NCI-H2227 treated with DMSO at 0.1 percent for 48 hours (cell line): ENCODE results near the gene NKG7.
A peak's percentile ranks its signal among the peaks of the same experiment; 100 is the strongest.

ENCODE experiments used
- DNase-seq: peaks from one replicate; lab custom pipeline; 2025; lab: John Stamatoyannopoulos, UW

Gene NKG7

DNA sequence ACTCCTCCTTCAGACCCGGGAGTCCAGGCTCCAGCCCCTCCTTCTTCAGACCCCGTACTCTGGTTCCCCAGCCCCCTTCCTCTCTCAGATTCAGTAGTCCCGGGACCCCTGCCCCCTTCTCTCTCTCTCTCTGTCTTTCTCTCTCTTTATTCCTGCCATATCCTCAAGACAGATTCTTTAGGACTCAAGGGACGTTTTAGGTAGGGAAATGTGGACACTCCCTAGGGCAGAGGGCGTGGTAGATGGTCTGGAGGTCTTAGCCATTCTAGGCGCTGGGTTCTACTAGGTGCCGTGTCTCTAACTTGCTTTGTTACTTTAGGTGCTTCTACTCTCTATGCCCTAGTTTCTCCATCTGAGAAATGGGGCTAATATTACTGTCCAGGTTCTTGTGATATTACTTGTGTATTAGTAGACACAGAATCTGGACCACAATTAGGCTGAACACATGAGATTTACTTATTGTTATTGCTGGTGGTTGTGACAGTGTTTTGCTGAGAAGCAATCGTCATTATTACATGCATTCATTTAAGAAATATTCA, 18.7 kb upstream of the NKG7 start:
- DNase-seq = no peak

DNA sequence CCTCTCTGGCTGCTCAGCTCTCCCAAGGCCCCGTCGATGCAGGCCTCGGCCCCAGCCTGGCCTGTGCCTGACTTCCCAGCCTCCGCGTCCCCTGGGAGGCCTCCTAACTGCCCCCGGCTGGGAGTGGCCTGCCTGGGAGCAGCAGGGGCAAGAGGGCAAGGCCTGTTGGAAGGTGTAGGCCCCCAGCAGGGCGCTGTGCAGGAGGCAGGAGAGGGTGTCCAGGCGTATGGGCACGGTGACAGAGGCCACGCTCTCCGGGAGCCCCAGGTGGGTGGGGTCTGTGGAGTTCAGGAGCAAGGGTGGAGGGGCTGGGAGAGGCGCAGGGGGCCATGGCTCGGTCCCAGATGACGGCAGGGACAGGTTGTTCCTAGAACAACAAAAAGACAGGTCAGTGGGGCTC, 16.7 kb upstream of the NKG7 start:
- no peak for DNase-seq

DNA sequence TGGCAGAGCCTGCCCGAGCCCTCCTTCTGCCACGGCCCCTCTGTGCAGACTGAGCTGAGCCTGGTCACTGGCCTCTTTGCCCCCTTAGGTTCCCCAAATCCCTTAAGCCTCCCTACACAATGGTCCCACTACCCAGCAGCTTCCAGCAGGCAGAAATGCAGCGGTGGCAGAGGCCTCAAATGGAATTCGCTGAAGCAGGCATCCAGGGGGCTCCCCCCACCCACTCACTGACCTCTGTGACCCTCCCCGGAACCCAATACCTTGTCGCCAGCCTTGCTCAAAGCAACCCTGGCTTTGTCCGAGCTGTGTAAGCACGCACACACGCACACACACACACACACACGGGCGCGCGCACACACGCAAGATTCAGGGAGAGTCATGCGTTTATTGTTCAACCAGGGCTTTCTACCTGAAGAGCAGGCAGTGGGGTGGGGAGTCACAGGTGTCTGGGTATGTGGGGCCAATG, 15.5 kb upstream of the NKG7 start, which contains the start of gene LIM2:
Gene LIM2, minus strand, starts transcription at position 51 of the 466 bp plus-strand sequence. CDS start 531 bp downstream, outside the sequence.
- DNase-seq = no peak

DNA sequence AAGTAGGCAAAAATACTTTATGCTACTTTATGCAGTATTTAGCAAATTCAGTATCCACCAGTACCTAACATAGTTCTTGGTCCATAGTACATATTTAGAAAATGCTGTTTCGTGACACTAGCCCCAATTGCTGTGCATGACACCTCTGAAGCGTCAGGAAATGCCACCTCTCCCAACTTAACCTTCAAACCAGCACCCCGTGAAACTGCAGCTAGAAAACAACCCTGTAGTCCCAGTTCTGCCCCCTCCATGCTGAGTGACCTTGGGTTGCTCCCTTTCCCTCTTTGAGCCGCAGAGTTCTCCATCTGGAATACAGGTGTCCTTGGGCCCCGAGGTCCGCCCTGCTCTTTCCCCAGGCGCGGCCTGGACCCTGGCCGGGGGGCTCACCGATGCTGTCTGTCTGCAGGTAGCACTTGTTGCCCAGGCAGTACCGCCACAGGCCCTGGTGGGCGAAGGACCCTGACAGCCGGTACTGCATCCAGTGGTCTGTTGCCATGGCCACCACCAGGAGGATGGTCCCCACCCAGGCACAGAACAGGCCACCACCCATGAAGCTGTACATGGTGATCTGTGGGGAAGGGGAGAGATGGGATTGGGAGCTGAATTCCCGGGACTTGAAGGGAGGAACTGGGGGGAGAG, 14.5 kb upstream of the NKG7 start:
- DNase-seq = no peak

DNA sequence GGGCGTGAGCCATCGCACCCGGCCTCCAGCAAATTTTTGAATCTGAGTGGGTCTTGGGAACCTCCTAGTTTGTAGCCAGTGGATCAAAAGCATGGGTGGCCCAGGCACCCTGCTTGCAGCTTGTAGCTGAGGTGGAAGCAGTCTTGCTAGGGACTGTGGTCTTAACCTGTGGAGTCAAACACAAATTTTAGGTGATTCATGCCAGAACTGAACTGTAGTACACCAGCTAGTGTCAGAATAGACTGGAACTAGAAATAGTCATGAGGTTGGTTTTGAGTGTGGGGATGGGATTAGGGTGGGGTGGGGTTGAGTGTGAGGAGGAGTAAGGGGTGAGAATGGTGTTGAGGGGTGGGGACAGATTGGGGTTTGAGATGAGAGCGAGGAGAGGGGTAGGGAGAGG, 9.6 kb upstream of the NKG7 start:
- DNase-seq = no peak

DNA sequence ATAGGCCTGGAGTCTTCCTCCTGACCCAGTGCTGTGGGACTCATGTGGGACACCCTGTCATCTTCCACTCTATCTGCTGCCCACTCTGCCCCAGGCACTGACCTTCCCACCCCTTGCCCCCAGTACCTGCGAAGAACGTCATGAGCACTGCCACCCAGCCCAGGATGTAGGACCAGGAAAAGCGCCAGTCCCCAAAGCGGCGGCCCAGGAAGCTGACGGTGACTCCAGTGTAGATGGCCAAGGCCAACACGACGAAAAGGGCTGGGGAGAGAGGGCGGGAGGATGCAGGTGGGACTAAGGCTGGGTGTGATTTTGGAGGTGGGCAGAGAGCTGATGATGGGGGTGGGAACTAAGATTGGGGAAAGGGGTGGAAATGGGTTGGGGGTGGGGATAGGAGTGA, 7.9 kb upstream of the NKG7 start:
- no peak for DNase-seq

DNA sequence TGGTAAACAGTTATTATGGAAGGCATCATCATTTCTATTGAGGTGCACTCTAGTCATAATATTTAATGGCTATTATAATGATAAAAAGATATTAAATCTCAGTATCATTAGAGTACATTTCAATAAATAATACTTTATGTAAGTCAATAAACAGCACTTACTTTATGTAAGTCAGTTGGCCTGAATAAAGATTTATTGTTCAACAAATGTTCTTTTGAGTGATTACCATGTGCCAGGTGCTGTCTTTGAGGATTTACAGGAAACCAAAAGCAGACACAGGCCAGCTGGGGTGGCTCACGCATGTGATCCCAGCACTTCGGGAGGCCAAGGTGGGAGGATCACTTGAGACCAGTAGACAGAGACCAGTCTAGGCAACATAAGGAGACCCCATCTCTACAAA, 5.0 kb upstream of the NKG7 start:
- DNase-seq = no peak

DNA sequence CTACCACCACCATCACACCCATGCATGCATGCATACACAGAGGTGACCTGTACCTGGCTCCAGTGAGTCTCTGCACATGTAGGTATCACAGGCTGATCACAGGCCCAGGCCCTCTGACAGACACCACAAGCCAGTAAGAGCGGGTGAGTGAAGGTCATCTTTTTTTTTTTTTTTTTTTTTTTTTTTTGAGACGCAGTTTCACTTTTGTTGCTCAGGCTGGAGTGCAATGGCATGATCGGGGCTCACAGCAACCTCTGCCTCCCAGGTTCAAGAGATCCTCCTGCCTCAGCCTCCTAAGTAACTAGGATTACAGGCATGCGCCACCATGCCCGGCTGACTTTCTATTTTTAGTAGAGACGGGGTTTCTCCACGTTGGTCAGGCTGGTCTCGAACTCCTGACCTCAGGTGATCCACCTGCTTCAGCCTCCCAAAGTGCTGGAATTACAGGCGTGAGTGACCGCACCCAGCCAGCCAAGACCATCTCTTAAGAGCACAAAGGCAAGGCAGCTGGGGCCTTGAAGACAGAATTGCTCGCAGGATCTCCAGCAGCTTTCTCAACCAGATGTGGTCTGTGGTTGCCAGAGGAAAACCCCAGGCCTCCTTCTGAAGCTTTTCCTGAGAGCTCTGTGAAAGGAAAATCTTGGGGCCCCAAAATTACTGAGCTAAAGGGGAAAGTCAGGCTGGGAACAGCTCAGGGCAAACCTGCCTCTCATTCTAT, 3.2 kb upstream of the NKG7 start:
- no peak for DNase-seq

DNA sequence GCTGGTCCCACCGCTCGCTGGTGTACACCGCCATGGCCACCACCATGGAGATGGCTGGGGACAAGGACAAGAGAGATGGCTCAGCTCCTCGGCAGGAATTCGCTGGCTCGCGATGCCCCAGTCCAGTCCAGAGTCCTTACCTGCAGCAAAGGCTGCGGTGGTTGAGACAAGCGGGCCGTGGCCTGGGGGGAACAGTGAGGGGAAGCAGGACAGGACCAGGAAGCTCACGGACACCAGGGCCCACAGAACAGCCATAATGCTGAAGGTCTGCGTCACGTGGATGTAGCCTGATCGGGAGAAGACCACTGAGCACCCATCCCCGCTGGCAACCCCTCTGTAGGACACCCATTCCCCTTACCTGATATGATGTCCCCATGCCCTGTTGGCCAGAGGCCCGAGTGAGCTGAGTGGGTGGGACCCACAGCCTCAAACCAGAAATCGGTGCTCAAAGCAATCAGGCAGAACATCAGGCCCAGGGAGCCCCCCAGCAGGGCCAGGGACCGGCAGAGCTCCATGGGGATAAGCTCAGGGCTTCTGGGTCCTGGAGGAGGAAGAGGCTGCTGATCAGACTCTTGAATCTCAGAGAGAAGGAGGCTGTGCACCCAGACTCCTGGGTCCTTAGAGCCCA, 319 bp downstream of the NKG7 start:
- no peak for DNase-seq

DNA sequence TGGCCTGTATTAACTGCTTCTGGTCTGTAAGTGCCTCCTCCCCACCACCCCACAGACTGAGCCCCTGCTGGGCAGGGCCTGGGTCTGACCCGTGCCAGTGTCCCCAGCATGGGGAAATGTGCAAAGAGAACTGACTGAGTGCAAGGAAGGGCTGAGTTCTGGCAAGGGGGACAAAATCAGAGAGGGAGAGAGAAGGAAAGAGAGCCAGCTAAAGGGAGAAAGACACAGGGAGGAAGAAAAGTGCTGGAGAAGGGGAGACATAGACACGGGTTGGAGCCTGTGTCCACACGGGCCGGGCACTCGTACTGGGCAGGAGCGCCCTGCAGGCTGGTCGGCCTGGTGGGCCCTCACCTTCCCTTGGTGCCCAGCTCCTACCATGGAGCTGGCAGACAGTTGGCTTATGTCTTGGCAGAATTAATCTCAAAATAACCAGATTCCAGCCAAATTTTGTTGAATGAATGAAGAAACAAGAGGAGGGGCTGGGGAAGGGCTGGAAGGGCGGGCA, 1.2 kb downstream of the NKG7 start:
- DNase-seq = no peak

DNA sequence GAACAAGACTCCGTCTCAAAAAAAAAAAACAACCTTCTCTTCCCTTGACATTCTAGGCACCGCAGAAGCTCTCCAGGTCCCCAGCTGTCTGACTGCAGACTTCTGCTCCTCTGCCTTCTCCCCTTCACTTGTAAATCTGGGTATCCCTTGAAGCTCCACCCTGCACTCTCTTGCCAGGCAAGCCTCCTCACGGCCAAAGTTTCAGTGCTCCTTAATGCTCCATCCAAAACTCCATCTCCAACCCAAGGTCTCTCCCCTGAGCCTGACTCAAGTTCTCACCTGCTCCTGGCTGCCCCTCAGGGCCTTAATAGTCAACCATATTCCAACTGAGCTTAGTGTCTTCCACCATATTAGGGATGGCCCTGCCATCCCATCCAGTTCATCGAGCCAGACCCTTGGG, 2.2 kb downstream of the NKG7 start:
- no peak for DNase-seq

DNA sequence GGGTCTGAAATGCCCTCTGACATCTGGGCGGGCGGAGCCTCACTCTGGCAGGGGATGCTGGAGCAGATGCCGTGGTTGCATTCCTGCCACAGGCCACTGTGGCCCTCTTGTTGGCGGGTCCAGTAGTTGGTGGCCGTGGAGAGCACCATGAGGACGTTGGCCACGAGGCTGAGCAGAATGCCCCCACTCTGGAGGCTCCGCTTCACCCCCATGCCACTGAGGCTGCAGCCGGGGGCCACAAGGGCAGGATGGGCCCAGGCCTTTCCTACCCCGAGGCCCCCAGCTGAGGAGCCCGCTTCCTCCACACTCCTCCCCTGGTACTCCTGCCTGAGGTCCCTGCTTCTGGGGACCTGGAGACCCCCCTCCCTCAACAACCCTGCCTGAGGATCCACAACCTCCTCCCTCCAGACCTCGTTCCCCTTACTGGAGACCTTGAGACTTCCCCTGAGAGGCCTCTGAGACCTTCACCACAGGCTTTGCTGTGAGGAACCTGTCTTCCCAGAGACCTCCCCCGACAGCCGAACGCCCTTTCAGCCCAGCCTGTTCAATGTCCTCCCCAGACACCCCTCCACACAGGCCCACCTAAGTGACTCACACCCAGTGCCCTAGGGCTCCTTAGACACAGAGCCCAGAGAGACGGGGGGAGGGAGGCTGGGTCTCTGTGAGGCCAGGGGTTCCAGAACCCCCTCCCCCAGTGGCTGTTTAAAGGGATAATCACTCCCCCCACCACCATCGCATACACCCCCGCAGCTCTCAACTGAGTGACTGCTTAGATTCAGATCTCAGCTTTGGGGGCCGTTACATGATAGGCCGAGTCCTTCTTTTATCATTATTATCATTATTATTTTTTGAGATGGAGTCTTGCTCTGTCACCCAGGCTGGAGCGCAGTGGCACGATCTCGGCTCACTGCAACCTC, 3.8 kb downstream of the NKG7 start, which contains the start of gene CLDND2:
Gene CLDND2, minus strand, starts transcription at position 638 of the 917 bp plus-strand sequence. Its CDS starts 426 bp downstream, at position 212.
- DNase-seq = no peak

DNA sequence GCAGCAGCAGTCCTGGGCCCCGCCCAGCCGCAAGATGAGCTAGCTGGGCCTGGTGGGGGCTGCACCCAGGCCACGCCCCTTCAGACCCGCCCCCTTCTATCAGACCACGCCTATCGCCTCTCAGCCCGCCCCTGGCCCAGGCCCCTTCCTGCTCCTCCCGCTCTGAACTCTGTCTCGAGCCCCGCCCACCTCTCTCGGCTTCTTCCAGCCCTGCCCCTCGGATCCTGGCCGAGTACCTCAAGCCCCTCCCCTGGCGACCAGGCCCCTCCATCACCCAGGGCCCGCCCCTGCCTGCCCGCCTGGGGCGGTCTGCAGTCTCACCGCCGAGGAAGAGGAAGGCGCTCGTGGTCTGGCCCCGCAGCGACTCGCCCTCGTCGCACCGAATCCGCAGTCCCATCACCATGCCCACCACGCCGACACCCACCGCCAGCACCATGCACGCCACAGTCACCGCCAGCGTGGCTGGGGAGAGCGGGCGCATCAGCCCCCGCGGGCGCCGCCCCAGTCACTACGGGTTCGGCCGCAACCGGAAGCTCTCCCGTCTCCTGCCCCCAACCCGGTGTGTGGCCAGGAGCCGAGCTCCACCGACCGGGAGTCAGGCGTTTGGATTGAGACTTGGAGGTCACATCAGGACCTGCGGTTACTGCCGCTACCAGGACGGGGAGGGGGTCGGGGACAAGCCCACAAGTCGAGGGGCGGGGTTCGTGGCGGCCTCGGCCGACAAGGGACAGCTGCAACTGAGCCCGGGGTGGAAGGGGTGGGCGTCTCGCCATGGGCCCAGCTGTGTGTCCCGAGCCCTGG, 4.7 kb downstream of the NKG7 start:
- peak; percentile 92 for DNase-seq

DNA sequence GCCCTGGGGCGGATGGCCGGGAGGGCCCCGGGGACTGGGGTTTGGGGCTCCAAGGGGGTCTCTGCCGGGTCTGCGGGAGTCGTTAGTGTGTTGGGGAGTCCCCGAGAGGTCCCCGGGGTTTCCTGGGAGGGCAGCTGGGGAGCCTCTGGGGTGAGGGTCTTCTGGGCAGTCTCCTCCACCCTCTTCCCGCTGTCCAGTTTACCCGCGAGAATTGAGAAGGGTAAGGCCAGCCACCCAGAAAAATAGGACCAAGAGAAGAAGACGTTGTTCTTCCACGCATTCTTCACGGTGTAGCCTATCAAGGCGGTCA, 5.2 kb downstream of the NKG7 start:
- no peak for DNase-seq

DNA sequence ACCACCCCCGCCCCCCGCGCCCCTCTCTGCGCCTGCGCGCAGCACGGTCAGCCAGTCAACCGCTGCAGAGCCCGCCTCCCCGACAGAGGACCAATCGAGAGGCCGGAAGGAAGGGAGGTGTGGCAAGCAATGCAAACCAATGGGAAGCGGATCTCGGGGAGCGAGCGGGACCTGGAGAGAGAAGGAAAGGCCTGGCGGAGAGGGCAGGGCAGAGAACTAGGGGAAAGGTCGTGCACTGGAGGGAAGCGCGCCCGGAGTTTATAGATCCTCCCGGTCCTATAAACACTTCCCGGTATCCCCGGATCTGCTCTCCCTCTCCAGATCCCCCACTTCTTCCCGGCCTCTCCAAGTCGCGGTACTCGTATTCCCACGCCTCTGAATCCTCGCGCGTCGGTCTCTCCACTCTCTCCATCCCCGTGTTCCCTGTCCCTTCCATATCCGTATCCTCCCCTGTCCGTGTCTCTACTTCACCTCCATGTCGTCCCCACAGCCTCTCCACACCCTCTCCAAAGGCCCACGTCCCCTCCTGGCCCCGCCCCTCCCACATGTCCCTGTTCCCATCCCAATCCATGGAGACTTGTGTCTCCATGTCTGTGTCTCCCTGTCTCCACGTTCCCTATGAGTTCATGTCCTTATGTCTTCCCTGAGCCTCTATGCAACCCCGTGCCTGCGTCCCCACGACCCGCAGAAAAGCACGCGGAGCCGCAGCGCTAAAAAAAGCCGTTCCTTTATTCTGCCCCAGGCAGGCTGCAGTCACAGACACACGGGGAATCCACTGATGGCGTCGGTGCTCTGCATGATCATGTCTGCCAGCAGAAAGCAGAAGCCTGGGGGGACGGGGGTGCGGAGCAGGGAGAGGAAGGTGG, 5.8 kb downstream of the NKG7 start:
- DNase-seq = peak; percentile 88

DNA sequence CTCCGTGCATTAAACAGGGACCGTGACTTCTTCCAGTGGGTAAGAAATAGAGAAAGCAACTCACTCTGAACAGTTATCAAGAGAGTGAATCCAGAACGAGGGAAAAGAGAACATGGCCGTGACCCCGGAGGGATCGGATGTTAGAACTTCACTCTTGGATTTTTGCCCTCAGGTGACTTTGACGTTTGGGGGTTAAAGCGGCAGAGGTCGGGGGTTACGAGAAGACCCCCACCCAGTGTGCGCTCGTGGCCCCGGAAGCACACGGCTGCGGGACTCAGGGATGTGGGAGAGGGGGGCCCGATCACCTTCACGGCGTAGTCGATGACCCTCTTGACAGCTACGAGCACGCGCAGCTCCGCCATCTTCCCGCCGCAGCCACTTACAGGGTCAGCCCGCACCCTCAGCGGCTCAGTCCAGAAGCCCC, 6.5 kb downstream of the NKG7 start, which contains the start of gene ETFB:
Gene ETFB, minus strand, starts transcription at position 424 of the 424 bp plus-strand sequence. Its CDS starts 62 bp downstream, at position 362.
- DNase-seq = no peak

DNA sequence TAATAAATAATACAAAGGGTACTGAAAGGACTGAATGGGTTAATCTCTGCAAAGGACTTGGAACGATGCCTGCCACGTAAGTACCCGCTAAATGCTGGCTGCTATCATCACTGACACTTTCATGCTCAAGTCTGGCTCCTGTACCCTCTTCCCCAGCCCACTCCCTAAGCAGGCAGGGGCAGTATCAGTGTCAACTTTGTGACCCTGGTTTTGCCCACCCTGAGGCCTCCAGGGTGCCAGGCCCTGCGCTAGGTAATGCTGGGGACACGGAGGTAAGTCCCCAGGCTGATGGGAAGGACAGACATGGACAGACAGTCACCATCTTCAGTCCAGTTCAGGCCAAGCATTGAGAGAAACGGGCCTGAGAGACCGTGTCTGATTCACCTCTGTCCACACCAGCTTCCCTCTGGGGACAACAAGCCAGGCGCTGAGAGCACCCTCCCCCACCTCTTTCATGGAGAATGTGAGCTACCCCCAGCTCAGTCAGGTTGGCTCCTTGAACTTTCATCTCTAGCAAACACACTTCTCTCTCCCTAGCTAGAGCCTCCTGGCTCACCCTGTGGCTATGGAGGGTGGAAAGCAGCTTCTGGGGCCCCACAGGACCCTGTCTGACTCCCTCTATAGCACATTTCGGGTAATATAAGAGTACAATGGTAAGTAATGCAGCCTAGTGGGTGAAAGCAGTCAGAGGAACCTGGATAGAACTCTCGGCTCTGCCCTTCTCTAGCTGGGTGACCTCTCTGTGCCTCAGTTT, 7.1 kb downstream of the NKG7 start:
- no peak for DNase-seq

DNA sequence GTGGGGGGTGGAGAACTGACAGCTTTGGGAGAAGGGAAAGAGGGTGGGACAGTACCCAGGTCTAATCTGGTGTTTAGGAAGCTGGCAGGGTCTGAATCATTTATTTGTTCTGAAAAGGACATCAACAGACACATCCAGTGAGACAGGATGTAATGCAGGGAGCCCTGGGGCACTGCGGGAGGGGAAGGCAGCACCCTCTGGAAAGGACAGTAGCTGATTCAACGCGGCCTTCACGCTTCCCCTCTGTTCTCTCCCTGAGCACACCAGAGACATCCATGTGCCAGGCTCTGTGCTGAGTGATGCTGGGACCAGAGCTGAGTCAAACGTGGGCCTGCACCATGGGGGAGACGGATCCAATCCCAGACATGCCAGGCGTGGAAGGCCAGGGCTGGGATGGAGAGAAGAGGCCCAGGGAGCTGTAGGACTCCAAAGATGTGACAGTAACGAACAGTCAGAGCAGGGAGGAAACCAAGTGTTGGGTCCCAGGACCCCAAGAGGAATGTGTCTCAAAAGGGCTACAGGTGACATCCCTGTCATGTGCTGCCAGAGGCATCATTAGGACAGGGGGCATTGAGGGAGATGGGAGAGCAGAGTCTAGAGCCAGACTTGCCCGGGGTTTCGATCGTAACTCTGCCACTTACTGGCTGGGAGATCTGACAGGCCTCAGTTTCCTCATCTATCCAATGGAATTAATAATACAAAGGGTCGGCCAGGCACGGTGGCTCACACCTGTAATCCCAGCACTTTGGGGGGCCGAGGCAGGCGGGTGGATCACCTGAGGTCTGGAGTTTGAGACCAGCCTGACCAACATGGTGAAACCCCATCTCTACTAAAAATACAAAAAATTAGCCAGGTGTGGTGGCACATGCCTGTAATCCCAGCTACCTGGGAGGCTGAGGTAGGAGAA, 8.0 kb downstream of the NKG7 start:
- no peak for DNase-seq
